ENCODE measurements around the gene HECA.

DNA sequence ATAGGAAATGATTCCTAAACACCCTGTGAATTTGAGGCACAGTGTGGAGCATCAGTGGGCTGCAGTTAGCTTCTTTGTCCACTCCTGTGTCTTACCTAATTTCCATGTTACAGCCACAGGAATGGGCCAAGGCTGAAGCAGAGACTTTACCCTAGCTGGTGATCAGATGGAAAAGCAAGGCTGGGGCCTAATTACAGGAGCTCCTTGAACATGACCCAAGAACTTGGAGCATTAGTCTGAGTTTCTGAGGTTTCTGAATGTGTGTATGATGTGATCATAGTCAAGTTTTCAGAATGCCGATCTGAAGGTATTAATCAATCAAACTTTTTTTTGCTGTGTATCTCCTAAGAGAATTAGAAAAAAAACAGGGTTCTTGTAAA is 18.0 kb downstream of the HECA start:
- TF ChIP-seq RCOR1 (IDR thresholded peaks at IDR 0.05; ENCODE audit: low read depth, low read length) (no peak), POLR2A (IDR thresholded peaks at IDR 0.05; ENCODE audit: low read length) (no peak)

All from A549 (cell line).